GM12891 (cell line): ENCODE data around the gene PYCARD.

Source experiments
- DNase-seq: peaks from one replicate; pipeline ENCODE4 v3.0.0; 2011; ENCODE audit warnings: low spot score; ENCODE audit not compliant: insufficient read length
- FAIRE-seq: peaks from 2 replicates; lab custom pipeline; 2011; peaks lifted over from hg19 to GRCh38; lab: Jason Lieb, UNC
- PAX5 ChIP-seq: IDR thresholded peaks from 2 replicates; pipeline ENCODE4 v1.6.1; 2011; ENCODE audit warnings: low read length, moderate library complexity, mild to moderate bottlenecking; ENCODE audit not compliant: insufficient read depth, severe bottlenecking
- POLR2A ChIP-seq: IDR thresholded peaks from 2 replicates; pipeline ENCODE4 v1.6.1; 2011; ENCODE audit warnings: low read depth, low read length, control low read depth
- POLR2AphosphoS5 ChIP-seq: IDR thresholded peaks from 2 replicates; pipeline ENCODE4 v1.6.1; 2011; ENCODE audit warnings: low read depth, low read length, control low read depth
- POU2F2 ChIP-seq: IDR thresholded peaks from 2 replicates; pipeline ENCODE4 v1.6.1; 2011; ENCODE audit warnings: low read depth, mild to moderate bottlenecking, control low read depth, low read length, moderate library complexity
- SPI1 ChIP-seq: IDR thresholded peaks from 2 replicates; pipeline ENCODE4 v1.6.1; 2011; ENCODE audit warnings: low read depth, low read length, control low read depth
- TAF1 ChIP-seq: IDR thresholded peaks from 2 replicates; pipeline ENCODE4 v1.6.1; 2011; ENCODE audit warnings: low read depth, low read length, control low read depth

The PYCARD gene

GRCh38 chr16:31216422-31217135 is 14.0 kb upstream of the PYCARD start, which contains the start of gene PYDC1:
TSS of gene PYDC1 (minus strand) at chr16:31217135. CDS start at chr16:31217028, 107 bp downstream.
- peak; percentile 23 for FAIRE-seq
- no peak for DNase-seq
- TF ChIP-seq SPI1 (no peak), POLR2AphosphoS5 (no peak), TAF1 (no peak), POLR2A (no peak), PAX5 (no peak), POU2F2 (no peak)

GRCh38 chr16:31215287-31216162 is 13.0 kb upstream of the PYCARD start:
- no peak for DNase-seq
- FAIRE-seq = peak; percentile 69

GRCh38 chr16:31214708-31215286 is 12.2 kb upstream of the PYCARD start:
- DNase-seq (no peak), FAIRE-seq (no peak)
- no peak for TF ChIP-seq POLR2A
- no peak for TF ChIP-seq SPI1
- TF ChIP-seq POLR2AphosphoS5 = no peak

More at GRCh38 chr16:31215287-31216162, 13.0 kb upstream of the PYCARD start:
- TF ChIP-seq POLR2A (no peak), SPI1 (no peak), POU2F2 (no peak), PAX5 (no peak), TAF1 (no peak), POLR2AphosphoS5 (no peak)

GRCh38 chr16:31213877-31214707 is 11.5 kb upstream of the PYCARD start, which contains the start of gene TRIM72:
TSS of gene TRIM72 (plus strand) at chr16:31214119. CDS start at chr16:31214739, 620 bp downstream.
- DNase-seq = no peak
- FAIRE-seq = no peak
- peak; percentile 28 for TF ChIP-seq SPI1
- TF ChIP-seq POLR2AphosphoS5 = no peak

GRCh38 chr16:31213342-31213741 is 10.8 kb upstream of the PYCARD start:
- TF ChIP-seq TAF1 (no peak), POU2F2 (no peak), POLR2AphosphoS5 (no peak), SPI1 (no peak), PAX5 (no peak), POLR2A (no peak)
- no peak for FAIRE-seq
- DNase-seq = no peak

GRCh38 chr16:31206776-31207175 is 4.2 kb upstream of the PYCARD start:
- FAIRE-seq (no peak), DNase-seq (no peak)
- TF ChIP-seq POLR2A (no peak), POU2F2 (no peak), TAF1 (no peak), SPI1 (no peak), PAX5 (no peak), POLR2AphosphoS5 (no peak)

- DNase-seq (no peak), FAIRE-seq (no peak)
- TF ChIP-seq POLR2A = no peak
- no peak for TF ChIP-seq SPI1
- no peak for TF ChIP-seq TAF1
- no peak for TF ChIP-seq POLR2AphosphoS5
- TF ChIP-seq POU2F2 = no peak
- no peak for TF ChIP-seq PAX5
Measured at GRCh38 chr16:31204871-31205666, 2.5 kb upstream of the PYCARD start.

- no peak for TF ChIP-seq POU2F2
- peak; percentile 81 for TF ChIP-seq SPI1
- TF ChIP-seq TAF1 = no peak
- no peak; the same call in none of the 2 replicates for TF ChIP-seq POLR2A
- TF ChIP-seq POLR2AphosphoS5 = peak; percentile 60
- no peak for TF ChIP-seq PAX5
- DNase-seq = peak; percentile 73
- peak; percentile 95 for FAIRE-seq
Measured at GRCh38 chr16:31201582-31202413, 762 bp downstream of the PYCARD start.
